ENCODE results near the gene SPHK2.
"Not testable (repeated sequence)": the region's sequence is repeated elsewhere in the genome, so short reads cannot be mapped to it uniquely, and the experiment has no call there.

Gene SPHK2

DNA sequence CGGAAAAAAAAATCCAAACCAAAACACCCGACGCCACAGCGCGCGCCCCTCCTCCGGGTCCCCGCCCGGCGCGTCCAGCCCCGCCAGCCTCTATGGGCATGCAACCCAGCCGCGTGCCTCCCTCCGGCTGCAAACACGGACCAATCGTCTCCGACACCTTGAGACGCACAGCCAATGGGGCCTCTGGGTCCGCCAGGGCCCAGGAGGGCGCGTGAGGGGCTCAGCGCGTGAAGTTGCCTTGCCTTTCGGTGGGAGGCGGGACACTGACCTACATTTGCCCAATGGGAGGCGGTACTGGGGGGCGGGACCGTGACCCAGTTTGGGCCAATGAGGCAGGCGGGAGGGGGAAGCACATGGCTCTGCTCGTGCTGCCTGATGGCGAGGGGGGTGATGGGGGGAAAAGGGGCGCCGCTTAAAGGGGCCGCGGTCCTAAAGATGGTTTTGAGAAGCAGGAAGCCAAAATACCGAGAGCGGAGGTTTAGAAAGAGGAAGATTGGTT lies 18.2 kb downstream of the SPHK2 start:
- peak; percentile 97 for DNase-seq

DNA sequence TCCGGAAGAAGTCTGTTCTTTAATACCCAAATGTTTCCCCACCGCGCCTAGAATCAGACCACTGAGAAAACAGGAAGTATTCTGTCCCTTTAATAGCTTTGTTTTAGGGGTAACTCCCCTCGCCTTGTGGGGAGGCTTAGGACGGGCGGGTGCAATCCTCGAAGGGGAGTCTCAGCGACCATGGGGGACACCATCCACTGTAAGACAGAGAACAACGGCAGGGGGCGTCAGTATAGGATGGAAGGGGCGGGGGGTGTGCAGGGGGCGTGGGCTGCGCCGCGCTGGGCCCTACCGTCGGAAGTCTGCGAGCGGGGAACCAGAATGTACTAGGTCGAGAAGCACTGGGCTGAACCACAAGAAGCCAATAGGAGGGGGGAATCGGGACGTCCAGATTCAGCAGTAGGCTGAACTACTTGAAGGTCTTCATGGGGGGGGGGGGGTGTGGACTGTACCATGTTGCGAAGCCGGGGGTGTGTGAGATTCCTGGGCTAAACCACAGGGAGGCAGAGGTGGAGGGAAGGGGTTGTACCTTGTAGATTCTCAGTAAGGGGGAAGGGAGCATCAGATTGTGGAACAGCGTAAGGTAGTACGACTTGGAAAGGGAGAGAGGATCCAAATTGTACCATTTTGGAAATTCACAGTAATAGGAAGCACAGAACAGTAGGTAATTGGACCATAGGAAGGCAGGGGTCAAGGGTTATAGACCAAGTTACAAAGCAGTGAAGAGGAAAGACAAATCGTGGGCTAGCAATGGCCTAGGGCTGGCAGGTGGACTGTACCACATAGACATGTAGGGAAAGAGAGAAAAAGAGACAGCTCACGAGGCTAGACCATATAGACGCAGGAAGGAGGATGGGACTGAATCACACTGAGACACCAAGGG lies 18.9 kb downstream of the SPHK2 start:
- DNase-seq: peak; percentile 86

GRCh38 chr19:48638831-48639381 lies 19.6 kb downstream of the SPHK2 start:
- no peak for DNase-seq

- no peak for DNase-seq
These were observed 20.4 kb downstream of the SPHK2 start for GRCh38 chr19:48639483-48640375.

DNA sequence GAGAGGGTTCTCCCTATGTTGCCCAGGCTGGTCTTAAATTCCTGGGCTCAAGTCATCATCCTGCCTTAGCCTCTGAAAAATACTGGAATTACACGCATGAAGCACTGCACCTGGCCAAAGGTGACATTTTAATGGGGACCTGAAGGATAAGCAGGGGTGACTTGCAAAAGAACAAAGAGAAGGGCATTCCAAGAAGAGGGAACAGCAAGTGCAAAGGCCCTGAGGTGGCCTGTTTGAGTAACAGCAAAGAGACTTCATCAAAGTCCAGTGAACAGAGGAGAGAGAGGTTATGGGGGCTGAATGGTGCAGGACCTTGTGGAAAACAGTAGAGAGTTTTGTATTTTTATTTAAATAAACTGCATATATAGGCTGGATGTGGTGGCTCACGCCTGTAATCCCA lies 22.5 kb downstream of the SPHK2 start:
- DNase-seq: no peak

DNA sequence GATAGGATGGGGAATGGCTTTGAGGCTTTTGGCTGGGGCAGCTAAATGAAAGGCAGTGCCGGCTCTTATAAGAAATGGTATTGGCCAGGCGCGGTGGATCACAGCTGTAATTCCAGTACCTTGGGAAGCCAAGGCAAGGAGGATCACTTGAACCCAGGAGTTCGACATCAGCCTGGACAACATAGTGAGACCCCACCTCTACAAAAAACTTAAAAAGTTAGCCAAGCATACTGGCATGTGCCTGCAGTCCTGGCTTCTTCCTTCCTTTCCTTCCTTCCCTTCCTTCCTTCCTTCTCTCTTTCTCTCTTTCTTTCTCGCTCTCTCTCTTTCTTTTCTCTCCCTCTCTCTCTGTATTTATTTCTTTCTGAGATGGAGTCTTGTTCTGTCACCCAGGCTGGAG lies 23.6 kb downstream of the SPHK2 start:
- DNase-seq: no peak

- DNase-seq: no peak
These were observed 25.0 kb downstream of the SPHK2 start for GRCh38 chr19:48644355-48644754.

DNA sequence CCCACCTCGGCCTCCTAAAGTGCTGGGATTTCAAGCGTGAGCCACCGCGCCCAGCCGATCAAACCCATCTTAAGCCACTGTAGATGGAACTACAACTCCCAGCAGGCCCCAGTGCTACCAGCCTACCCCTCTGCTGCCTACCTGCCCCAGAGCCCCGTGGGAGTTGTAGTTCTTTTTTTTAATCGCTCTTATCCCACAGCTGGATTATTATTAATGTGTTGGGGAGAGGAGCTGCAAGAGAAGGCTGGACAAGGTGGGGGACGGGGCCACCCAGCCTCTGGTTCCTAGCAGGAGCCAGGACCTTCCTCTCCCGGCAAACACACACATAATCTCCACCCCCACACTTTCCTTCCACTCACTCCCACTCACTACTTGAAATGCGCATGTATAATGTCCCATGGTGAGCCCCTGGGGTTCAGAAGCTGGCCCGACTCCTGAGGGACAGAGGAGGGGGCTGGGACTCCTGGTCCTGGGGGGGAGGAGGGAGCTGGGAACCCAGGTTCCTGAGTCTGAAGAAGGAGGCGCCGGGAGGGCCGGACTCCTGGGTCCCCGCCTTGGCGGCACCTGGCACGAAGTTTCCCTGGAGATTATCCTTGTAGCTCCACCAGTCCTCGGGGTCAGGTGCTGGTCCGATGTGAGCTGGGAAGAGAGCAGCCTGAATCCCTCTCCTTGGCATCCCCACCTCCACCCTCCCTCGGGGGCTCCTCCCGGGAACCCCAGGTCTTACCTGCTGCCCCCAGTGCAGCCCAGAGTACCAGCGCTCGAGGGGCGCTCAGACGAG lies 25.7 kb downstream of the SPHK2 start:
- DNase-seq: peak; percentile 69

DNA sequence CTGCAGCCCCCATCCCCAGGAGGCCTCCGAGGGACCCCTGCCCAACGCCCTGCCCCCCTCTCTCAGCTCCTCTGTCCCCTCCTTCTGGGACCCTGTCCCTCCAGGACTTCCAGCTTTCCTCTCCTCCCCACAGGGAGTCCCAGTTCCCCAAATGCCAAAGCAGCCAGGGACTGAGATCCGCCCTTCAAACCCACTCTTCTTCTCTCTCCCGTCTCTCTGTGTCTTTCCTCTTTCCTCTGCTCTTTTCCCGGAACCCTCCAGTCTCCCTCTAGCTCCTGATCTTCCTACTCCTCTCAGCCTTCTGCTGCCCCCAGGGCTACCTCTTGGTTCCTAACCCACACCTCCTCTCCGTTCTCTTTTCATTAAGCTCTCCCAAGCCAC lies 26.3 kb downstream of the SPHK2 start:
- no peak for DNase-seq

DNA sequence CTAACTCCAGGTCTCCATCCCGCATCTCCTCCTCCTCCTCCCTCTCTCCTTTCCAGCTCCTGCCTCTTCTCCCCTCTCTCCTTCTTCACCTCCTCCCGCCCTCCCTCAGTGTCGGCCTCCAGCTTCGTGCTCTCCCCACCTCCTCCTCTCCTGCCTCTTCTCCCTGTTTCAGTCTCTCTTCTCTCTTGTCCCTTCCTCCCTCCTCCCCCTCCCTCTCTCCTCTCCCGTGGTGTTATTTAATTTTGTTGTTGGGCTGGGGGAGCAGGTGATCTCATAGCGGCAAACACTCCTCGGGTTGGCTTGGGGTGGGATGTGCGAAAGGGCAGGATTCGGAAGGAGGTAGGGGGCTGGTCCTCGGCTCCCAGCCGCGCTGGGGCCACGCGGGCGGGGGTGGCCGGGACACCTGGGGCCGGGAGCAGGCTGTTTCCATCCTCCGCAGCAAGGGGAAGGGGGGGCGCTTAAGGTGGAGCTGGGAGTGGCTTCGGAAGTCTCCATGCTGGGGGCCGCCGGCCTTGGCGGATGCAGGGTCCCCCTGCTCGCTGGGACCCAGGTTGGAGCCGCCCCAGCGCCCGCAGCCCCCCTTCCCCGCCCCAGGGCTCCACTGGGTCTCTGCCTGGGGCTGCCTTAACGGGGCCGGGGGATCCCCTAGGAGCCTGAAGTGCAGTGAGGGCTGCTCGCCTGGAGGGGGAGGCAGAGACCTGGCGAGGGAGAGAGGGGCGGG lies 26.9 kb downstream of the SPHK2 start, which contains the start of gene CA11:
Gene CA11 (minus strand): TSS at position 187 of the 721 bp plus-strand sequence. CDS start 555 bp downstream, outside the sequence.
- DNase-seq: peak; percentile 92

DNA sequence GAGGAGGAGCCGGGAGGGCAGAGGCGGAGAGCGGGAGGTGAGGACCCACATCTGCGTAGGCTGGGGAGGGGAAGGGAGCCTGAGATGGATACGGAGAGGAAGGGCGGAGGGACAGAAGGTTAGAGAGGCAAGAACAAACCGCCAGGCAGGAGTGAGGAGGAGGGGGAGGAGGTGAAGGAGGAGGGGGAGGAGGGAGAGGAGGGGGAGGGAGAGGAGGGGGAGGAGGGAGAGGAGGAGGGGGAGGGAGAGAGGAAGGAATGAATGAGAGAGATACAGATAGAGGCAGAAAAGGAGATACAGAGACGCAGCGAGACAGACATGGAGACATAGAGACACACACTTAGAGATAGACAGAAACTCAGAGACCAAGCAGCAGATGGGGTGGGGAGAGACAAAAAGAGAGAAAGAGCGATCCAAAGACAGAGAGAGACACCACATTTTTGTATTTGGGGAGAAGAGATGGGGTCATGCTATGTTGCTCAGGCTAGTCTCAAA lies 27.5 kb downstream of the SPHK2 start:
- no peak for DNase-seq

- DNase-seq: no peak
These were observed 28.8 kb downstream of the SPHK2 start for GRCh38 chr19:48648134-48648533.

DNA sequence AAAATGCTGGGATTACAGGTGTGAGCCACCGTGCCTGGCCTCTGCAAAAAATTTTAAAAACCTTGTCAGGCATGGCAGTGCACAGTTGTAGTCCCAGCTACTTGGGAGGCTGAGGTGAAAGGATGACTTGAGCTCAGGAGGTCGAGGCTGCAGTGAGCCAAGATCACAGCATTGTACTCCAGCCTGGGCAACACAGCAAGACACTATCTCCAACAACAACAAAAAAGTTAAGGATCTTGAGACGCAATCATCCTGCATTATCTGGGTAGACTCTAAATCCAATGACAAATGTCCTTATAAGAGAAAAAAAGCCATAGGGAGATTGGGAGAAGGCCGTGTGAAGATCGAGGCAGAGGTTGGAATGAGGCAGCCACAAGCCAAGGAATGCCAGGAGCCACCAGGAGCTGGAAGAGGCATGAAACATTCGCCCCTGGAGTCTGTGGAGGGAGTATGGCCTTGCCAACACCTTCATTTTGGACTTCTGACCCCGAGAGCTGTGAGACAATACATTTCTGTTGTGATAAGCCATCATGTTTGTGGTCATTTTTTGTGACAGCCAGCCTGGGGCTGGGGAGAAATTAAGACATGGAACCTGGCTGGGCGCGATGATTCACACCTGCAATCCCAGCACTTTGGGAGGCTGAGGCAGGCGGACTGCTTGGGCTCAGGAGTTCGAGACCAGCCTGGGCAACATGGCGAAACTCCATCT lies 31.8 kb downstream of the SPHK2 start:
- DNase-seq: no peak

DNA sequence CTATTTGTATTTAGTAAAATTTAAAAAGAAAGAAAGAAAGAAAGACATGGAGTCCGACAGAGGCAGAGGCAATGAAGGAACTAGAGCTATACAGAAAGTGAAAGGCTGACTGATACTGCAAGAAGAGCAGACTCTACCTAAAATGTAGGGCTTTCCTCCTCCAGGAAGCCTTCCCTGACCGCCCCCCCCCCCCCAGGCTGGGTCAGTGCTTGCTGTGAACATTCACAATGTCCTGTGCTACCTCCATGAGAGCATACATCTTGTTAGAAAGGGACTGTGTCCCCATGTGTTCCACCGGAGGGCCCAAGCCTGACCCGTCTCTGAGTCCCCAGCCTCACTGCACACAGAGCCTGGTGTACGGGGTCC lies 32.4 kb downstream of the SPHK2 start:
- DNase-seq: no peak

DNA sequence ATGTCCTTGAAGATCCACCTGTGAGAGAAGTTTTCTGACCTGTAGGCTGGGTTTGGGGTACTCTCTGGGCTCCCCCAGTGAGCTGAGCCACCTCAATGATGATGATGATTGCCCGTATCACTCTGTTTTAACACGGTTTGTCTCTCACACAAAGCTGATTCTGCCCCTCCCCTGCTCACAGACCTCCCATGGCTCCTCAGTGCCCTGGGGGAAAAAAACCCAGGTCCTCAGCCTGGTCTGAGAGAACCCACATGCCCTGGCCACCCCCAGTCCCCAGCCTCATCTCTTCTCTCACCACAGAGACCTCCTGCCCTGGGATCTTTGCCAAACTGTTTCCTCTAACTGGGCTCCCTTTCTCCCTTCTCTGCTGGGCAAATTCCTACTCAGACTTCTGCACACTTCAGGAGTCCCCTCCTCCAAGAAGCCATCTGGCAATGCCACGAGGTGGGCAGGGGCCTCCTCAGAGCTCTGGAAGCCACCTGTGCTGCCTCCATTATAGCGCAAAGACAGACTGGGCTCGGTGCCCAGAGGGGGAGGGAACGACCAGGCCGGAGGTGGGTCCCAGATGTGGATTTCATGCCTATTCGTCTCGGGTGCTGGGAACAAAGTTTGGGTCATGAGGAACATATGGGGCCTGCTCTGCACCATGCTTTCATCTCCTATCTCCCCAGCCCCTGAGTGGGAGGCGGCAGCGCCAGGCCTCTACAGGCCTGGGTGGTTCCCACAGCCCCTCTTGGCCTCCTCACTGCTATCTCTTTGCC lies 35.2 kb downstream of the SPHK2 start:
- no peak for DNase-seq

GRCh38 chr19:48656840-48657474 lies 37.7 kb downstream of the SPHK2 start:
- no peak for DNase-seq

DNA sequence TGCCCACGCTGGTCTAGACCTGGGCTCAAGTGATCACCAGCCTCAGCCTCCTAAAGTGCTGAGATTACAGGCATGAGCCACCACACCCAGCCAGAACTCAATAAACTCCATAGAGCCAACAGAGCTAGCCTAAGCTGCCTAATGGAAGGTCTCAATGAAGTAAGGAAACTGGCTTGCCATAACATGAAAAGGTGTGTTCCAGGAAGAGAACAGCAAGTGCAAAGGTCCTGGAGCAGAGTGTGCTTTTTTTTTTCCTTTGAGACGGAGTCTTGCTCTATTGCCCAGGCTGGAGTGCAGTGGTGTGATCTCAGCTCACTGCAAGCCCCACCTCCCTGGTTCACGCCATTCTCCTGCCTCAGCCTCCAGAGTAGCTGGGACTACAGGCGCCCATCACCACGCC lies 38.5 kb downstream of the SPHK2 start:
- not testable (repeated sequence) for DNase-seq

DNA sequence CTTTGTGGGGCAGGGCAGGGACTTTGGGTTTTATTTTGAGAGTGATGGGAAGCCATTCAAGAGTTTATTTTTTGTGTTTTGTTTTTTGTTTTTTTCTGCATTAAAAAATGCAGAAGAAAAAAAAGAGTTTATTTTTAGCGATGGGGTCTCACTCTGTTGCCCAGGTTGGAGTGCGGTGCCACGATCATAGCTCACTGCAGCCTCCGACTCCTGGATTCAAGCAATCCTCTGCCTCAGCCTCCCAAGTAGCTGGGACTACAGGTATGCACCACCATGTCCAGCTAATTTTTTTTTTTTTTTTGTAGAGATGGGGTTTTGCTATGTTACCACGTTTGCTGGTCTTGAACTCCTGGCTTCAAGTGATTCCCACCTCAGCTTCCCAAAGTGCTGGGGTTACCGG lies 39.2 kb downstream of the SPHK2 start:
- no peak for DNase-seq

DNA sequence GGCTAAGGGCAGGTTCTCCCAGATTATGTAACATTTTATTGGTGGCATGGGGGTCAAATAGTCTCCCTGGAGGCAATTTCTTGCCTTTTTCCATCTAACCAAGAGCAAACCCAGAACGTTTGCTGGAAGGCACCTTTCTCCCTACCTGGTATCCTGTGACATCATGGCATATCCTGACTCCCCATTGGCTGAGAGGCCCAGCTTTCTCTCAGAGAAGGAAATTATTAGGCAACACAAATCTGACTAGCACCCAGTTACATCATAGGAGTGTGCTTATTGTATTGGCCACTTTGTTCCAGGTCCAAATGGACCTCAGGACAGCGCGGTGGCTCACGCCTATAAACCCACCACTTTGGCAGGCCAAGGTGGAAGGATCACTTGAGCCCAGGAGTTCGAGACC lies 40.5 kb downstream of the SPHK2 start:
- no peak for DNase-seq

Measured in NCI-H187 treated with DMSO at 0.1 percent for 48 hours (cell line).